Astrocyte (in vitro differentiated cells and primary cell): ENCODE data around the gene NR1D1. TPM values are rescaled to one million over a fixed set of nuclear protein-coding genes. Genes with fewer than 3 reads are reported as not detected.

Experiments
- DNase-seq: peaks from one replicate; pipeline ENCODE4 v3.0.0-alpha.2; 2010; ENCODE audit warnings: low read depth
- FAIRE-seq: peaks from 2 replicates; lab custom pipeline; 2011; peaks lifted over from hg19 to GRCh38; lab: Jason Lieb, UNC
- H2AFZ ChIP-seq: 2 replicates; pipeline ENCODE4 v1.6.0; 2012; ENCODE audit warnings: low read depth, low read length, inconsistent platforms
- H3K27ac ChIP-seq: 2 replicates; pipeline ENCODE4 v1.5.1; 2011; ENCODE audit warnings: low read depth, low read length, inconsistent platforms
- H3K27me3 ChIP-seq: 2 replicates; pipeline ENCODE4 v1.6.0; 2011; ENCODE audit warnings: low read length, inconsistent platforms; ENCODE audit not compliant: insufficient read depth
- H3K36me3 ChIP-seq: 2 replicates; pipeline ENCODE4 v1.5.1; 2011; ENCODE audit warnings: low read length, inconsistent platforms; ENCODE audit not compliant: insufficient read depth
- H3K4me1 ChIP-seq: 2 replicates; pipeline ENCODE4 v1.5.1; 2011; ENCODE audit warnings: low read length, inconsistent platforms; ENCODE audit not compliant: insufficient read depth
- H3K4me2 ChIP-seq: 2 replicates; pipeline ENCODE4 v1.6.0; 2012; ENCODE audit warnings: low read length, inconsistent platforms
- H3K4me3 ChIP-seq: 2 replicates; pipeline ENCODE4 v1.5.1; 2011; ENCODE audit warnings: low read depth, mild to moderate bottlenecking, low read length, inconsistent platforms; ENCODE audit not compliant: insufficient read depth
- H3K79me2 ChIP-seq: 2 replicates; pipeline ENCODE4 v1.6.0; 2012; ENCODE audit warnings: mild to moderate bottlenecking, low read length, inconsistent platforms; ENCODE audit not compliant: insufficient read depth
- H3K9ac ChIP-seq: 2 replicates; pipeline ENCODE4 v1.6.0; 2012; ENCODE audit warnings: mild to moderate bottlenecking, low read length, inconsistent platforms
- H3K9me3 ChIP-seq: 2 replicates; pipeline ENCODE4 v1.5.1; 2012; ENCODE audit warnings: low read depth, mild to moderate bottlenecking, low read length, inconsistent platforms; ENCODE audit not compliant: insufficient read depth
- H4K20me1 ChIP-seq: 2 replicates; pipeline ENCODE4 v1.6.0; 2012; ENCODE audit warnings: low read length, inconsistent platforms; ENCODE audit not compliant: insufficient read depth
- H3K27ac Mint-ChIP-seq: one replicate; pipeline ENCODE4 v1.8.0; 2021; ENCODE audit warnings: mild to moderate bottlenecking, mixed read lengths; ENCODE audit not compliant: unreplicated experiment
- H3K27me3 Mint-ChIP-seq: one replicate; pipeline ENCODE4 v1.8.0; 2021; ENCODE audit warnings: low read depth, mixed read lengths; ENCODE audit not compliant: unreplicated experiment
- H3K36me3 Mint-ChIP-seq: one replicate; pipeline ENCODE4 v1.8.0; 2021; ENCODE audit warnings: low read depth, mixed read lengths; ENCODE audit not compliant: unreplicated experiment
- H3K4me1 Mint-ChIP-seq: one replicate; pipeline ENCODE4 v1.8.0; 2021; ENCODE audit warnings: low read depth, mixed read lengths; ENCODE audit not compliant: unreplicated experiment
- H3K4me3 Mint-ChIP-seq: one replicate; pipeline ENCODE4 v1.8.0; 2021; ENCODE audit warnings: mild to moderate bottlenecking, moderate library complexity, mixed read lengths; ENCODE audit not compliant: unreplicated experiment
- H3K9me3 Mint-ChIP-seq: one replicate; pipeline ENCODE4 v1.8.0; 2021; ENCODE audit warnings: mild to moderate bottlenecking, mixed read lengths; ENCODE audit not compliant: unreplicated experiment
- CTCF ChIP-seq: IDR thresholded peaks from 2 replicates; pipeline ENCODE4 v1.5.1; 2011; ENCODE audit warnings: low read depth, mild to moderate bottlenecking, inconsistent platforms, low read length, moderate library complexity; ENCODE audit not compliant: insufficient read depth
- EZH2 ChIP-seq: IDR thresholded peaks from 2 replicates; pipeline ENCODE4 v1.6.1; 2012; ENCODE audit warnings: mild to moderate bottlenecking, low read length, inconsistent platforms; ENCODE audit not compliant: insufficient read depth
- total RNA-seq: library from RNA; stranded (reverse); gene quantifications from 2 replicates; pipeline ENCODE4 v1.2.1, GENCODE V29; 2021

NR1D1 gene
- total RNA-seq, 1 donor from 2014 or later, result 8.7 TPM

GRCh38 chr17:40095944-40096791, 4.2 kb downstream of the NR1D1 start:
- Mint-ChIP-seq H3K27me3 (no peaks in the 10 kb centered on the region), H3K9me3 (no peaks in the 10 kb centered on the region), H3K4me1 (peaks cover 29% of the 10 kb centered on the region), H3K36me3 (peaks cover 28% of the 10 kb centered on the region), H3K27ac (no peak overlapping the region), H3K4me3 (peak overlapping the region; percentile 4)
- Histone ChIP-seq H4K20me1 (no peaks in the 10 kb centered on the region), H3K4me2 (no peak overlapping the region), H3K4me3 (no peak overlapping the region), H3K79me2 (peaks cover 17% of the 10 kb centered on the region), H3K27me3 (no peaks in the 10 kb centered on the region), H3K36me3 (peaks cover 5% of the 10 kb centered on the region), H2AFZ (no peak overlapping the region), H3K27ac (no peak overlapping the region), H3K9ac (no peak overlapping the region), H3K9me3 (no peaks in the 10 kb centered on the region), H3K4me1 (peaks cover 25% of the 10 kb centered on the region)
- DNase-seq, result no peak
- TF ChIP-seq CTCF (no peak), EZH2 (no peak)
- FAIRE-seq, result no peak

GRCh38 chr17:40095351-40095943, 4.9 kb downstream of the NR1D1 start:
- H3K9ac ChIP-seq, result no peak overlapping the region
- H3K79me2 ChIP-seq, result peaks cover 17% of the 10 kb centered on the region
- no peaks in the 10 kb centered on the region for H3K9me3 ChIP-seq
- no peak overlapping the region for H2AFZ ChIP-seq
- H3K4me3 Mint-ChIP-seq, result no peak overlapping the region
- no peak overlapping the region for H3K27ac ChIP-seq
- TF ChIP-seq CTCF (no peak), EZH2 (no peak)
- no peak for DNase-seq
- no peak overlapping the region for H3K27ac Mint-ChIP-seq
- peaks cover 28% of the 10 kb centered on the region for H3K36me3 Mint-ChIP-seq
- H3K4me2 ChIP-seq, result no peak overlapping the region
- H3K36me3 ChIP-seq, result peaks cover 5% of the 10 kb centered on the region
- no peaks in the 10 kb centered on the region for H3K27me3 ChIP-seq
- no peak overlapping the region for H3K4me3 ChIP-seq
- no peaks in the 10 kb centered on the region for H3K9me3 Mint-ChIP-seq
- H3K4me1 Mint-ChIP-seq, result peaks cover 23% of the 10 kb centered on the region
- no peaks in the 10 kb centered on the region for H3K27me3 Mint-ChIP-seq
- FAIRE-seq, result no peak
- H3K4me1 ChIP-seq, result peaks cover 21% of the 10 kb centered on the region
- no peaks in the 10 kb centered on the region for H4K20me1 ChIP-seq
